Measurements from ENCODE around the gene CHST13.

The CHST13 gene

GRCh38 chr3:126480206-126480605, 43.7 kb upstream of the CHST13 start:
- Histone ChIP-seq H3K36me3 (ENCODE audit: control insufficient read depth in 1 of 2, insufficient read depth in 2 of 2, low read depth in 1 of 2, low read length in 2 of 2) (no peaks in the 10 kb centered on the region), H2BK12ac (ENCODE audit: low read length in 2 of 2) (no peak overlapping the region), H3K9me3 (ENCODE audit: control insufficient read depth, low read length) (no peaks in the 10 kb centered on the region), H2BK5ac (ENCODE audit: low read depth, low read length, poor library complexity, severe bottlenecking) (peak overlapping the region; percentile 11), H3K4me2 (ENCODE audit: low read length, poor library complexity, severe bottlenecking) (no peak overlapping the region), H2BK15ac (ENCODE audit: low read depth, poor library complexity, severe bottlenecking) (no peak overlapping the region), H3K4me1 (ENCODE audit: control insufficient read depth, insufficient read depth, low read depth, low read length) (peaks cover 10% of the 10 kb centered on the region), H4K8ac (ENCODE audit: low read length) (no peak overlapping the region), H3K18ac (ENCODE audit: low read depth in 1 of 2, low read length in 2 of 2) (no peak overlapping the region), H4K91ac (ENCODE audit: low read length) (no peak overlapping the region), H3K14ac (ENCODE audit: low read length in 2 of 2) (no peak overlapping the region), H2BK120ac (ENCODE audit: low read depth, low read length) (no peak overlapping the region), H3K27me3 (ENCODE audit: control insufficient read depth in 1 of 2, insufficient read depth in 1 of 2, low read length in 2 of 2) (peaks cover 3 to 14% of the 10 kb centered on the region in 2 experiments), H3K9ac (ENCODE audit: low read length) (no peak overlapping the region), H3K27ac (ENCODE audit: low read length, poor library complexity, severe bottlenecking) (no peak overlapping the region), H3K4ac (ENCODE audit: low read depth in 1 of 2, low read length in 2 of 2) (no peak overlapping the region), H3K4me3 (ENCODE audit: insufficient read depth in 1 of 2, low read depth in 1 of 2, low read length in 2 of 2) (no peak overlapping the region), H3K23ac (ENCODE audit: low read length in 2 of 2) (no peak overlapping the region), H2AFZ (ENCODE audit: low read depth, low read length) (no peak overlapping the region), H3K79me1 (replicated peaks; ENCODE audit: low read length, poor library complexity, severe bottlenecking) (no peaks in the 10 kb centered on the region), H2AK5ac (ENCODE audit: low read length, severe bottlenecking) (no peak overlapping the region)
- no peak for DNase-seq
- 88% methylated on average over 5 of the region's 5 CpGs for WGBS

- 91% methylated on average over 7 of the region's 8 CpGs for WGBS
- Histone ChIP-seq H3K4me3 (ENCODE audit: insufficient read depth in 1 of 2, low read depth in 1 of 2, low read length in 2 of 2) (no peak overlapping the region), H3K4me1 (ENCODE audit: control insufficient read depth, insufficient read depth, low read depth, low read length) (peaks cover 10% of the 10 kb centered on the region), H2AK5ac (ENCODE audit: low read length, severe bottlenecking) (no peak overlapping the region), H3K4me2 (ENCODE audit: low read length, poor library complexity, severe bottlenecking) (no peak overlapping the region), H3K4ac (ENCODE audit: low read depth in 1 of 2, low read length in 2 of 2) (no peak overlapping the region), H2BK12ac (ENCODE audit: low read length in 2 of 2) (no peak overlapping the region), H3K27me3 (ENCODE audit: control insufficient read depth in 1 of 2, insufficient read depth in 1 of 2, low read length in 2 of 2) (peaks cover 3 to 14% of the 10 kb centered on the region in 2 experiments), H4K8ac (ENCODE audit: low read length) (no peak overlapping the region), H3K9ac (ENCODE audit: low read length) (no peak overlapping the region), H3K27ac (ENCODE audit: low read length, poor library complexity, severe bottlenecking) (no peak overlapping the region), H3K9me3 (ENCODE audit: control insufficient read depth, low read length) (no peaks in the 10 kb centered on the region), H3K18ac (ENCODE audit: low read depth in 1 of 2, low read length in 2 of 2) (no peak overlapping the region), H3K36me3 (ENCODE audit: control insufficient read depth in 1 of 2, insufficient read depth in 2 of 2, low read depth in 1 of 2, low read length in 2 of 2) (no peaks in the 10 kb centered on the region), H2BK120ac (ENCODE audit: low read depth, low read length) (no peak overlapping the region), H2AFZ (ENCODE audit: low read depth, low read length) (no peak overlapping the region), H2BK5ac (ENCODE audit: low read depth, low read length, poor library complexity, severe bottlenecking) (no peak overlapping the region), H4K91ac (ENCODE audit: low read length) (no peak overlapping the region), H3K23ac (ENCODE audit: low read length in 2 of 2) (no peak overlapping the region), H3K79me1 (replicated peaks; ENCODE audit: low read length, poor library complexity, severe bottlenecking) (no peaks in the 10 kb centered on the region), H3K14ac (ENCODE audit: low read length in 2 of 2) (no peak overlapping the region), H2BK15ac (ENCODE audit: low read depth, poor library complexity, severe bottlenecking) (no peak overlapping the region)
- no peak for DNase-seq
These were observed 43.1 kb upstream of the CHST13 start for GRCh38 chr3:126480861-126481260.

DNA sequence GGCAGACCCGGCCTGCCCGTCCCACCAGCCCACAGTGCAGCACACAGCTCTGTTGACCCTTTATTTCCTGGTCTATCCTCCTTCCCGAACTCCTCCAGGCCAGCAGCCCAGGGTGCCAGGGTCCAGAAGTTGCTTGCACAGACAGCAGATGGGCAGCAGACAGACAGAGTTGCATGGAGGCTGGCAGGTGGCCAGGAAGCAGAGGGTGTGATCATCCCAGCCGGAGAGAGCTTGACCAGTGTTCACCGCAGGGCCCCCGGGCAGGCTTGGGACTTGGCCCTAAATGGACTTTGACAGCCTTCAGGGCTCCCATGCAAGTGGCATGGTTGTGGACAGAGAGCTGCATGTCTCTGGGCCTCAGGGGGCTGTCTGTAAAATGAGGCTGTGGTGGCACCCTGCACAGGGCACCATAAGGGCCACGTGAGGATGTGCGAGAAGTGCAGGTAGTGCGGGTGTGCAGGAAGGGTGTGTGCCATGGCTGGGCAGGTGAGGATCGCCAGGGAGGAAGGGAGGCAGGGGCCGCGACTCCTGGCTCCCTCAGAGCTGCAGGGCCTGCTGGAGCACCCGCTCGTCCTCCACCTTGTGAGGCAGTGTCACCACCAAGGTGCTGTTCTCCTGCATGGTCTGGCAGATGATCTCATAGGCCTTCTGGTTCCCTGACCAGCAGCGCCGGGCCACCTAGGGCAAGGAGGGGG, 42.0 kb upstream of the CHST13 start:
- H3K9ac ChIP-seq (ENCODE audit: low read length): no peak overlapping the region
- no peak overlapping the region for H2AK5ac ChIP-seq (ENCODE audit: low read length, severe bottlenecking)
- no peaks in the 10 kb centered on the region for H3K36me3 ChIP-seq (ENCODE audit: control insufficient read depth in 1 of 2, insufficient read depth in 2 of 2, low read depth in 1 of 2, low read length in 2 of 2)
- peak overlapping the region in 1 of 2 experiments; percentile 31 for H3K14ac ChIP-seq (ENCODE audit: low read length in 2 of 2)
- no peak overlapping the region for H3K4ac ChIP-seq (ENCODE audit: low read depth in 1 of 2, low read length in 2 of 2)
- H3K27me3 ChIP-seq (ENCODE audit: control insufficient read depth in 1 of 2, insufficient read depth in 1 of 2, low read length in 2 of 2): peaks cover 3 to 15% of the 10 kb centered on the region in 2 experiments
- no peak overlapping the region for H4K91ac ChIP-seq (ENCODE audit: low read length)
- H3K23ac ChIP-seq (ENCODE audit: low read length in 2 of 2): no peak overlapping the region
- H3K4me1 ChIP-seq (ENCODE audit: control insufficient read depth, insufficient read depth, low read depth, low read length): peaks cover 5% of the 10 kb centered on the region
- no peak overlapping the region for H2BK12ac ChIP-seq (ENCODE audit: low read length in 2 of 2)
- no peak overlapping the region for H3K4me2 ChIP-seq (ENCODE audit: low read length, poor library complexity, severe bottlenecking)
- no peak overlapping the region for H4K8ac ChIP-seq (ENCODE audit: low read length)
- H2AFZ ChIP-seq (ENCODE audit: low read depth, low read length): no peak overlapping the region
- H3K27ac ChIP-seq (ENCODE audit: low read length, poor library complexity, severe bottlenecking): no peak overlapping the region
- no peak overlapping the region for H3K18ac ChIP-seq (ENCODE audit: low read depth in 1 of 2, low read length in 2 of 2)
- H2BK120ac ChIP-seq (ENCODE audit: low read depth, low read length): no peak overlapping the region
- H3K4me3 ChIP-seq (ENCODE audit: insufficient read depth in 1 of 2, low read depth in 1 of 2, low read length in 2 of 2): no peak overlapping the region
- DNase-seq: peak; percentile 14
- H2BK15ac ChIP-seq (ENCODE audit: low read depth, poor library complexity, severe bottlenecking): no peak overlapping the region
- 93% methylated on average over 16 of the region's 16 CpGs for WGBS
- H2BK5ac ChIP-seq (ENCODE audit: low read depth, low read length, poor library complexity, severe bottlenecking): no peak overlapping the region
- H3K79me1 ChIP-seq (replicated peaks; ENCODE audit: low read length, poor library complexity, severe bottlenecking): no peaks in the 10 kb centered on the region
- no peaks in the 10 kb centered on the region for H3K9me3 ChIP-seq (ENCODE audit: control insufficient read depth, low read length)

- H4K8ac ChIP-seq (ENCODE audit: low read length): no peak overlapping the region
- H3K4me3 ChIP-seq (ENCODE audit: insufficient read depth in 1 of 2, low read depth in 1 of 2, low read length in 2 of 2): no peak overlapping the region
- H2BK12ac ChIP-seq (ENCODE audit: low read length in 2 of 2): no peak overlapping the region
- H2AFZ ChIP-seq (ENCODE audit: low read depth, low read length): no peak overlapping the region
- no peaks in the 10 kb centered on the region for H3K9me3 ChIP-seq (ENCODE audit: control insufficient read depth, low read length)
- WGBS: 87% methylated on average over 15 of the region's 15 CpGs
- DNase-seq: no peak
- H3K27ac ChIP-seq (ENCODE audit: low read length, poor library complexity, severe bottlenecking): no peak overlapping the region
- no peaks in the 10 kb centered on the region for H3K36me3 ChIP-seq (ENCODE audit: control insufficient read depth in 1 of 2, insufficient read depth in 2 of 2, low read depth in 1 of 2, low read length in 2 of 2)
- no peak overlapping the region for H2AK5ac ChIP-seq (ENCODE audit: low read length, severe bottlenecking)
- peaks cover 5% of the 10 kb centered on the region for H3K4me1 ChIP-seq (ENCODE audit: control insufficient read depth, insufficient read depth, low read depth, low read length)
- H3K4ac ChIP-seq (ENCODE audit: low read depth in 1 of 2, low read length in 2 of 2): no peak overlapping the region
- H2BK5ac ChIP-seq (ENCODE audit: low read depth, low read length, poor library complexity, severe bottlenecking): no peak overlapping the region
- H2BK120ac ChIP-seq (ENCODE audit: low read depth, low read length): no peak overlapping the region
- H4K91ac ChIP-seq (ENCODE audit: low read length): peak overlapping the region; percentile 11
- H3K18ac ChIP-seq (ENCODE audit: low read depth in 1 of 2, low read length in 2 of 2): no peak overlapping the region
- H2BK15ac ChIP-seq (ENCODE audit: low read depth, poor library complexity, severe bottlenecking): no peak overlapping the region
- H3K79me1 ChIP-seq (replicated peaks; ENCODE audit: low read length, poor library complexity, severe bottlenecking): no peaks in the 10 kb centered on the region
- no peak overlapping the region for H3K14ac ChIP-seq (ENCODE audit: low read length in 2 of 2)
- peaks cover 3 to 22% of the 10 kb centered on the region in 2 experiments for H3K27me3 ChIP-seq (ENCODE audit: control insufficient read depth in 1 of 2, insufficient read depth in 1 of 2, low read length in 2 of 2)
- H3K9ac ChIP-seq (ENCODE audit: low read length): no peak overlapping the region
- no peak overlapping the region for H3K4me2 ChIP-seq (ENCODE audit: low read length, poor library complexity, severe bottlenecking)
- H3K23ac ChIP-seq (ENCODE audit: low read length in 2 of 2): no peak overlapping the region
These were observed 41.3 kb upstream of the CHST13 start for GRCh38 chr3:126482503-126483255.

Data from mesenchymal stem cell (in vitro differentiated cells and primary cell).